Activated CD4-positive, alpha-beta T cell treated with anti-CD3 and anti-CD28 coated beads for 48 hours (primary cell): ENCODE results near the gene SCFD2.
"Not testable (repeated sequence)": the region's sequence is repeated elsewhere in the genome, so short reads cannot be mapped to it uniquely, and the experiment has no call there.

Experiments used
- DNase-seq: peaks from one replicate; pipeline ENCODE4 v3.0.0-alpha.2; 2020

The SCFD2 gene

GRCh38 chr4:53340145-53340544 lies 25.7 kb downstream of the SCFD2 start:
- DNase-seq, result not testable (repeated sequence)

GRCh38 chr4:53334916-53335315 lies 30.9 kb downstream of the SCFD2 start:
- DNase-seq, result not testable (repeated sequence)

GRCh38 chr4:53326535-53326934 lies 39.3 kb downstream of the SCFD2 start:
- DNase-seq, result no peak

DNA sequence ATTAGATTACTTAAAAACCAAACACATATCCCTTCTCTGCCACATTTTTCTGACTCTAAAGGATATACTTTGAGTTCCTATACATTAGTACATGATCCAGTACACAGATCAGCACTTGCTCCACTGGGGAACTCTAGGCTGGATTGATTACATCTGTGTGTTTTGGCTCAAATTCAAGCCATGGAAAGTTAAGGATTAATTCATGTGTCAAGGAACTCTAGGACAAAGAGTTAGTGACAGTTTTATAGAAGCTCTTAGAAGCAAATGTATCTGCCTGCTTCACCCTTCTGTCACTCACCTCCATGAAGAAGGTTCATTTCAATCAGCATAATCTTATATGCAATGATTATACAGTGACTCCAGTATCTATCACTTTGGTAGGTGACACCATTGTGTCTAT lies 43.2 kb downstream of the SCFD2 start:
- DNase-seq, result no peak

DNA sequence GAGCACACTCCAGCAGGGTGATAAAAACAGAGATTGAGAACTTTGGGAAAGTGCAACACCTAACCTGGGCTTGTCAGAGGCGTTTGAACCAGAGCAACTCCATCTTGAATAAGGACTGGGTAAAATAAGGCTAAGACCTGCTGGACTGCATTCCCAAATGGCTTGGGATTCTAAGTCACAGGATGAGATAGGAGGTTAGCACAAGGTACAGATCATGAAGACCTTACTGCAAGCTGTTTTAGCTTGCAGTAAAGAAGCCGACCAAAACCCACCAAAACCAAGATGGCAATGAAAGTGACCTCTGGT lies 43.9 kb downstream of the SCFD2 start:
- no peak for DNase-seq

GRCh38 chr4:53321151-53321983 lies 44.5 kb downstream of the SCFD2 start:
- DNase-seq, result no peak

DNA sequence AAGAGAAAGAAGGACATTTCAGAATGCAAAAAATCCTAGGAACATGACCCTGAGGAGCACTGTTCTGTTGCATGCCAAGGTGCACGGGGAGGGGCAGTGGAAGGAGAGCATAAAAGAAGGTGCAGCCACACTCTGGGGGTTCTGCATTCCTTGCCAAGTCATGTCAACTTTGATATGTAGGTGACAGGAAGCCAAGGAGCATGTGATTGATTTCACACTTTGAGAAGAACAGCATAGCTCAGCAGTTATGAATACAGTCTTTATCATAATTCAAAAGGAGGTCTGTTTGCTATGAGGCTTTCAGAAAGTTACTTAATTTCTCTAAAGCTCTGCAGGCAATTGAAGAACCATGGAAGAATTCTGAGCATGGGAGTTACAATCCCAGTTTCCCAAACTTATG lies 50.6 kb downstream of the SCFD2 start:
- no peak for DNase-seq

DNA sequence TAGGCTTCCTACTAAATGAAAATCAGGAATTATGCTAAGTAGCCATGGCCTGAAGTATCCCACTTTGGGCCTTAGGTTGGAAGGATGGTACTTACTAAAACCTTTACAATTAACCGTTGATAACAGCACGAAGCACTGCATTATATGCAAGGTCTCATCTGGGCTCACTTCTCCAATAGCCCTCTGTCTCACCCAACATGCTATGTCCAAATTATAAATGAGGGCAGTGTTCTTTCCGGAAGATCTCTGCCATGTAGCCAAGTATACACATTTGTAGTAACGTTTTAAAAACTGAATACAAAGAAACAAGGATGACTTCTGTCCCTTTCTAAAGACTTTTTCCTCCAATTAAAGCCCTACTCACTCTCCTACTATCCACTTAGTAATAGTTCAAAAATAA lies 51.6 kb downstream of the SCFD2 start:
- DNase-seq, result no peak

DNA sequence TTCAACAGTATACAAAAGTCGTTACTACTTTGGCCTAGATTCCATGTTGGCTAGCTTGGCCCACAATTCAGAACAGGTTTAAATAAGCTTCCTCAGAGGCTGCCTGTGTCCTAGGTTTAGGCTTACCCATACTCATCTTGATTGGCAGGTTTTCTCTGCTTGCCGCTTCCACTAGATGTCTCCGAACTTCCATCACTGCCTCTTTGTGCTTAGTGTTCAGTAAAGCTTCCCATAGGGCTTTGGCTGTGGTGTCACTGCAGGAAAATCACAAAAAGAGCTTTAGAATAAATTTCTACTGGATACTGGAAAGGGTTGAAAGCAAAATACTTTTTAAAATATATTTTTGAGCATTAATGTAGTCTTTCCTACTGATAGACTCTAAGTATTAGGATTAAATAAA lies 52.4 kb downstream of the SCFD2 start:
- DNase-seq, result no peak

DNA sequence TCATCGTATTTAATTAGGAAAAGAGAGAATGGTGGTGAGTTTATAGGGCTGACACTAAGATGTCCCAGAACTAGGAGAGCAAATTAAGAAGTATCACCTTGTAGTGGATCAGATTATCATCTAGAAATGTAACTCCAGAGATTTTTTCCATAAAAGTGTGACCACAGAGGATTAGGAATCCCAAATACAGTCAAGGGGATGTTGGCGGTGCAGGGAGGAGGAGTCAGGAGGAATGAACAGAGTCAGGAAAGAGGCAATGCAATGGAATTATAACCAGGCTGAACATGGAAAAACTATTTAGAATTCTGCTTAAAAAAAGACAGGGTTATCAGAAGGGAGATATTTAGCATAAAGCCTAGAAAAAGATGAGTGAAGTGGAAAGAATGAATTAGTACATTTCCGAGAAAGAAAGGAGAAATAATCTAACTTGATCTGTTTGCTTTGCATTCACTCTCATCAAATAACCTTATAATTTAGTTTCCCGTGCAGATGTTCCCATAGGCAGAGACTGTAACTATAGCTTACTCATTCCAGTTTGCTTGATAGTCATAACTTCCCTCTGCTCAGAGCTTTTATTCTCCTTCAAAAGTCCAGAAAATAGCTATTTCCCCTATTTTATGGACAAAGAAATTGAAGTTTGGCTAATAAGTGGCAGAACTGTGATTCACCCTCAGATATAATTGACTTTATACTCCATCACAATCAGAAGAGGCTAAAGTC lies 56.4 kb downstream of the SCFD2 start:
- DNase-seq, result no peak

GRCh38 chr4:53307819-53308780 lies 57.8 kb downstream of the SCFD2 start:
- no peak for DNase-seq

DNA sequence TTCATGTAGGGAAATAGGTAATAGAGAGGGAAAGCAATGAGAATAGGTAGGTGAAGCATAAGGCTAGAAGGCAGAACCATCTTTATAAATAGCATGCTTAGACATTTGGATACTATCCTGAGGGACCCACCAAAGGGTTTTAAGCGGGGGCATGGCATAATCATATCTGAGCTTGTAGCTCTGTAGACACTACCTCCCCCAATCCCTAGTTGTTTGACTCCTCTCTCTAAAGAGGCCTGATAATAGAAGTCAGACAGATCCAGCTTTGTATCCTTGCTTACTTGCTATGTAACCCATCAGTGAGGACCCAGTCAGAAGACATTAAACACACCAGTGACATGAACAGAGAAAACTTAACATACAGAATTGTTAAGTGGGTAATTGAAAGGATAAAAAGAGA lies 58.7 kb downstream of the SCFD2 start:
- no peak for DNase-seq

DNA sequence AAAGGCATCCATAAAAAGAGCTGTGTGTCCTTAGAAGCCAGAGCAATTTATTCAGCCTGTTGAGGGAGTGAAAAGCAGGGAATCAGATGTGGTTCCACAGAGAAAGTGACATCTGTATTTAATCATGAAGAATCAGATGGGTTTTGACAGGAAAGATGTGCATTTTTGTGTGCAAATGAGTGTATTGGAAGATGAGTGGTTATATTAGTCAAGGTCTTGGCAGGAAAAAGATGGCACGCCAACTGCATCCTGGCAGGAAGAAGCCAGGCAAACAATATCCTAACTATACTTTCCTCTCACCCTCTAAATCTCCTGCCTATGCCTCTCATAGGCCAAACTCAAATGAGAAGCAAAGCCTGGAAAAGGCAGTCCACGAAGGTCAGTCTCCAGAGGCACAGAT lies 59.1 kb downstream of the SCFD2 start:
- no peak for DNase-seq

- not testable (repeated sequence) for DNase-seq
Measured at GRCh38 chr4:53292209-53292608, 73.7 kb downstream of the SCFD2 start.

GRCh38 chr4:53281438-53281837 lies 84.4 kb downstream of the SCFD2 start:
- DNase-seq, result no peak

- no peak for DNase-seq
Measured at GRCh38 chr4:53280846-53281245, 85.0 kb downstream of the SCFD2 start.

GRCh38 chr4:53274609-53275268 lies 91.1 kb downstream of the SCFD2 start:
- DNase-seq, result no peak

DNA sequence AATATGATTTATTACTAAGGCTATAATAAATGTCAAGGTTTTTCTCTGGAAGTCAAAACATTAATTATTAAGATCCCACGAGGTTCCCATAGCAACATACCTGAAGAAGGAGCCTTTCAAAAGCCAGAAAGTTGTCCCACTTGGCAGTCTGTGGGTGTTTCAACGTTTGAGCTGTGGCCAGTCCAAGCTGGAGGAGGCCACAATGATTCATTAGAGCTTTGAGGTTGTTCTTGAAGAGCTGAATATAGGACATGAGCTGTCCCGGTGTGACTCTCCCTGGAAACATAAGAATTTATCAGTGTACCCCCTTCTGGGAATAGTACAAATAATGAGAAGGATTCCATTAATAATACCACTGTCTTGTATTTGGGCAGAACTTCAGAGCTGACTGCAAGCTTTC lies 92.1 kb downstream of the SCFD2 start:
- DNase-seq, result no peak

- DNase-seq, result no peak
Measured at GRCh38 chr4:53267026-53267425, 98.8 kb downstream of the SCFD2 start.

GRCh38 chr4:53255986-53256385 lies 109.9 kb downstream of the SCFD2 start:
- DNase-seq, result not testable (repeated sequence)

- DNase-seq, result no peak
Measured at GRCh38 chr4:53240573-53240972, 125.3 kb downstream of the SCFD2 start.

DNA sequence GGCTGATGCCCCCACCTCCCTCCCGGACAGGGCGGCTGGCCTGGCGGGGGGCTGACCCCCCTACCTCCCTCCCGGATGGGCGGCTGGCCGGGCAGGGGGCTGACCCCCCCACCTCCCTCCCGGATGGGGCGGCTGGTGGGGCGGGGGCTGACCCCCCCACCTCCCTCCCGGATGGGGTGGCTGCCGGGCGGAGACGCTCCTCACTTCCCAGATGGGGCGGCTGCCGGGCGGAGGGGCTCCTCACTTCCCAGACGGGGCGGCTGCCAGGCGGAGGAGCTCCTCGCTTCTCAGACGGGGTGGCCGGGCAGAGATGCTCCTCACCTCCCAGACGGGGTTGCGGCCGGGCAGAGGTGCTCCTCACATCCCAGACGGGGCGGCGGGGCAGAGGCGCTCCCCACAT lies 127.5 kb downstream of the SCFD2 start:
- DNase-seq, result not testable (repeated sequence)

DNA sequence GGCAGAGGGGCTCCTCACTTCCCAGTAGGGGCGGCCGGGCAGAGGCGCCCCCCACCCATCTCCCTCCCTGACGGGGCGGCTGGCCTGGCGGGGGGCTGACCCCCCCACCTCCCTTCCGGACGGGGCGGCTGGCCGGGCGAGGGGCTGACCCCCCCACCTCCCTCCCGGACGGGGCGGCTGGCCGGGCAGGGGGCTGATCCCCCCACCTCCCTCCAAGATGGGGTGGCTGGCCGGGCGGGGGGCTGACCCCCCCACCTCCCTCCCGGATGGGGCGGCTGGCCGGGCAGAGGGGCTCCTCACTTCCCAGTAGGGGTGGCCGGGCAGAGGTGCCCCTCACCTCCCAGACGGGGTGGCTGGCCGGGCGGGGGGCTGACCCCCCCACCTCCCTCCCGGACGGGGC lies 128.1 kb downstream of the SCFD2 start:
- not testable (repeated sequence) for DNase-seq
